Esophagus squamous epithelium (tissue), 4 donors: ENCODE data around the gene WDR38.

Source experiments
- POLR2A ChIP-seq, 4 donors: fragments of 450-650 bp; IDR thresholded peaks; one replicate each; pipeline ENCODE4 v1.6.1; 2017; ENCODE audit warnings: antibody characterized with exemption in 4 of 4, mild to moderate bottlenecking in 4 of 4, moderate library complexity in 3 of 4
- TF ChIP-seq, protein P1 (sequence below), 6 experiments: fragments of 450-650 bp in 4 of 6; fragments of 200-600 bp in 2 of 6; sonication (generic) in 2 of 6; IDR thresholded peaks; one replicate each; pipeline ENCODE4 v1.5.1; 2016 to 2019; ENCODE audit warnings: antibody characterized with exemption in 6 of 6, mild to moderate bottlenecking in 4 of 6, moderate library complexity in 4 of 6

DNA sequence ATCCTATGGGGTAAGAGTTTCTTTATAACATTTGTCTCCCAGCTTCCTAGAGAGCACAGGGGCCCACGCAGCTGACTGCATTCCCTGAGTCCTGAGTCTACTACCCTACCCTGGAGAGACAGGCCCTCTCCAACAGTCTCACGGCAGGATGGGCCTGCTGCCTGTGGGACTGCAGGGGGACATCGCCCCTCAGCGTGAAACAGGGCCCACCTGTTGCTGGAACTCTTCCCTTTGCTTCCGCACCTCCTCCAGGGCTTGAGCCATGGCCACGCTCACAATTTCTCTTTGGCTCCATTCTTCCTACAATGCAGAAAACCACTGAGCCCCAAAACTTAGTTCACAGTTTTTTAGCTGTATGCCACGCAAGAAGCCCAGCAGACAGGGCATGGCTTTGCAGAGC lies 36.9 kb downstream of the WDR38 start:
- TF ChIP-seq, protein P1, sequence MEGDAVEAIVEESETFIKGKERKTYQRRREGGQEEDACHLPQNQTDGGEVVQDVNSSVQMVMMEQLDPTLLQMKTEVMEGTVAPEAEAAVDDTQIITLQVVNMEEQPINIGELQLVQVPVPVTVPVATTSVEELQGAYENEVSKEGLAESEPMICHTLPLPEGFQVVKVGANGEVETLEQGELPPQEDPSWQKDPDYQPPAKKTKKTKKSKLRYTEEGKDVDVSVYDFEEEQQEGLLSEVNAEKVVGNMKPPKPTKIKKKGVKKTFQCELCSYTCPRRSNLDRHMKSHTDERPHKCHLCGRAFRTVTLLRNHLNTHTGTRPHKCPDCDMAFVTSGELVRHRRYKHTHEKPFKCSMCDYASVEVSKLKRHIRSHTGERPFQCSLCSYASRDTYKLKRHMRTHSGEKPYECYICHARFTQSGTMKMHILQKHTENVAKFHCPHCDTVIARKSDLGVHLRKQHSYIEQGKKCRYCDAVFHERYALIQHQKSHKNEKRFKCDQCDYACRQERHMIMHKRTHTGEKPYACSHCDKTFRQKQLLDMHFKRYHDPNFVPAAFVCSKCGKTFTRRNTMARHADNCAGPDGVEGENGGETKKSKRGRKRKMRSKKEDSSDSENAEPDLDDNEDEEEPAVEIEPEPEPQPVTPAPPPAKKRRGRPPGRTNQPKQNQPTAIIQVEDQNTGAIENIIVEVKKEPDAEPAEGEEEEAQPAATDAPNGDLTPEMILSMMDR (IDR thresholded peaks at IDR 0.05): no peak
- TF ChIP-seq POLR2A (IDR thresholded peaks at IDR 0.05): no peak
